ENCODE data around the gene MSRB3.

MSRB3 gene

GRCh38 chr12:65500091-65500900, 221.8 kb downstream of the MSRB3 start:
- peak; percentile 88 for DNase-seq

- DNase-seq, result no peak
These were observed 222.7 kb downstream of the MSRB3 start for GRCh38 chr12:65501093-65501621.

GRCh38 chr12:65501935-65502334, 223.5 kb downstream of the MSRB3 start:
- no peak for DNase-seq

GRCh38 chr12:65504417-65504816, 225.9 kb downstream of the MSRB3 start:
- DNase-seq, result no peak

- DNase-seq, result no peak
These were observed 227.1 kb downstream of the MSRB3 start for GRCh38 chr12:65505386-65506121.

GRCh38 chr12:65508276-65509035, 230.0 kb downstream of the MSRB3 start:
- no peak for DNase-seq

- no peak for DNase-seq
These were observed 231.5 kb downstream of the MSRB3 start for GRCh38 chr12:65510007-65510406.

- DNase-seq, result no peak
These were observed 232.1 kb downstream of the MSRB3 start for GRCh38 chr12:65510584-65511050.

GRCh38 chr12:65511134-65511834, 232.8 kb downstream of the MSRB3 start:
- no peak for DNase-seq

- no peak for DNase-seq
These were observed 233.4 kb downstream of the MSRB3 start for GRCh38 chr12:65511912-65512311.
